Endothelial cell of umbilical vein (primary cell): Measurements from ENCODE around the gene CES4A. TPM values are rescaled to one million over a fixed set of nuclear protein-coding genes. Genes with fewer than 3 reads are reported as not detected.

ENCODE experiments used
- BruUV-seq: library from RNA; stranded (reverse); fragments of 400-500 nt; replicated peaks from 2 replicates; lab custom pipeline; 2021; lab: Mats Ljungman, UMichigan
- CTCF ChIA-PET: fragments of 300-600, 350-600 bp; sonication (Branson Sonifier 250); formaldehyde crosslinking; loops from one replicate; lab custom pipeline; 2021; ENCODE audit warnings: antibody characterized with exemption, inconsistent platforms; lab: Charles Lee
- POLR2A ChIA-PET: fragments of 300-600, 350-600 bp; sonication (Branson Sonifier 250); formaldehyde crosslinking; loops from one replicate; lab custom pipeline; 2021; ENCODE audit warnings: antibody characterized with exemption, inconsistent platforms; lab: Charles Lee
- DNase-seq: peaks from one replicate; pipeline ENCODE4 v3.0.0-alpha.2; 2011; ENCODE audit warnings: low read depth, low spot score
- FAIRE-seq: peaks from 2 replicates; lab custom pipeline; 2011; peaks lifted over from hg19 to GRCh38; lab: Jason Lieb, UNC
- H2AFZ ChIP-seq: 2 replicates; pipeline ENCODE4 v1.6.0; 2012; ENCODE audit warnings: low read depth, low read length, control low read depth, inconsistent platforms
- H3K27ac ChIP-seq: 2 replicates; pipeline ENCODE4 v1.5.1; 2011; ENCODE audit warnings: low read depth, mild to moderate bottlenecking, control low read depth, low read length, moderate library complexity; ENCODE audit not compliant: insufficient read depth
- H3K27me3 ChIP-seq, 2 experiments: 2 replicates each; pipeline versions ENCODE4 v1.6.0 to v1.6.1; 2011; ENCODE audit warnings: low read length in 2 of 2, mixed read lengths in 1 of 2; ENCODE audit not compliant: control insufficient read depth in 2 of 2, insufficient read depth in 2 of 2
- H3K36me3 ChIP-seq, 2 experiments: 2 replicates in 1 of 2; 3 replicates in 1 of 2; pipeline ENCODE4 v1.5.1; 2011; ENCODE audit warnings: low read length in 2 of 2, mild to moderate bottlenecking in 1 of 2, moderate library complexity in 1 of 2; ENCODE audit not compliant: control insufficient read depth in 2 of 2, insufficient read depth in 2 of 2; ENCODE audit errors: extremely low read depth in 1 of 2
- H3K4me1 ChIP-seq: 3 replicates; pipeline ENCODE4 v1.5.1; 2011; ENCODE audit warnings: mild to moderate bottlenecking, low read length; ENCODE audit not compliant: control insufficient read depth, insufficient read depth; ENCODE audit errors: extremely low read depth
- H3K4me2 ChIP-seq: 2 replicates; pipeline ENCODE4 v1.6.1; 2011; ENCODE audit warnings: low read length, control low read depth, mixed read lengths; ENCODE audit not compliant: insufficient read depth
- H3K4me3 ChIP-seq, 3 experiments: fragments of 200-600 bp in 1 of 3; sonication (generic), shearing (Covaris generic) in 1 of 3; replicated peaks in 1 of 3; 2 replicates each; pipeline ENCODE4 v1.5.1; 2011 to 2016; ENCODE audit warnings: control low read depth in 3 of 3, low read length in 3 of 3, mild to moderate bottlenecking in 2 of 3, inconsistent platforms in 1 of 3, low read depth in 1 of 3, moderate library complexity in 1 of 3; ENCODE audit not compliant: insufficient read depth in 1 of 3
- H3K79me2 ChIP-seq: 2 replicates; pipeline ENCODE4 v1.6.0; 2012; ENCODE audit warnings: low read length, inconsistent platforms; ENCODE audit not compliant: control insufficient read depth, insufficient read depth
- H3K9ac ChIP-seq: replicated peaks from 2 replicates; pipeline ENCODE3; 2011; ENCODE audit warnings: low read length, control low read depth; ENCODE audit not compliant: insufficient read depth; ENCODE audit errors: extremely low read depth
- H3K9me1 ChIP-seq: replicated peaks from 3 replicates; pipeline ENCODE4 v1.6.0; 2011; ENCODE audit warnings: mild to moderate bottlenecking, low read length; ENCODE audit not compliant: control insufficient read depth, insufficient read depth; ENCODE audit errors: extremely low read depth
- H3K9me3 ChIP-seq: replicated peaks from 2 replicates; pipeline ENCODE4 v1.5.1; 2012; ENCODE audit warnings: low read length, inconsistent platforms; ENCODE audit not compliant: control insufficient read depth, insufficient read depth
- H4K20me1 ChIP-seq: replicated peaks from 2 replicates; pipeline ENCODE3; 2011; ENCODE audit warnings: mild to moderate bottlenecking, low read length; ENCODE audit not compliant: control insufficient read depth, insufficient read depth; ENCODE audit errors: extremely low read depth
- CTCF ChIP-seq, 2 donors: IDR thresholded peaks; 1 replicate in 1 of 2; 2 replicates in 1 of 2; pipeline ENCODE4 v1.5.1; 2011; ENCODE audit warnings: low read length in 2 of 2, mild to moderate bottlenecking in 2 of 2, moderate library complexity in 2 of 2, control low read depth in 1 of 2, inconsistent platforms in 1 of 2, low read depth in 1 of 2; ENCODE audit not compliant: insufficient read depth in 1 of 2; ENCODE audit errors: extremely low read depth in 1 of 2
- EZH2 ChIP-seq: IDR thresholded peaks from 2 replicates; pipeline ENCODE4 v1.6.1; 2012; ENCODE audit warnings: borderline replicate concordance, low read depth, mild to moderate bottlenecking, moderate library complexity, low read length, inconsistent platforms; ENCODE audit not compliant: severe bottlenecking
- GATA2 ChIP-seq: IDR thresholded peaks from 2 replicates; pipeline ENCODE4 v1.7.0; 2011; ENCODE audit warnings: low read depth, mild to moderate bottlenecking, moderate library complexity, mixed read lengths, low read length; ENCODE audit not compliant: insufficient read length, insufficient read depth
- MAX ChIP-seq: IDR thresholded peaks from 2 replicates; pipeline ENCODE4 v1.6.1; 2011; ENCODE audit not compliant: insufficient read depth, insufficient read length
- POLR2AphosphoS5 ChIP-seq: IDR thresholded peaks from 2 replicates; pipeline ENCODE4 v1.6.1; 2012; ENCODE audit warnings: low read depth, mild to moderate bottlenecking, control low read depth, low read length, moderate library complexity; ENCODE audit not compliant: insufficient read depth
- dilution Hi-C: fragments of 300-500 bp; cut with MboI; formaldehyde crosslinking; loops from one replicate; pipeline ENCODE4 v1.15.0; 2019; ENCODE audit warnings: low sequenced_read_pairs; ENCODE audit not compliant: extremely low pct_ligation_motif_present
- intact Hi-C: fragments of 100-400 bp; cut with micrococcal nuclease; formaldehyde crosslinking; loops from one replicate; pipeline ENCODE4 v1.10.0; 2022
- polyA plus RNA-seq, 4 experiments: library from polyadenylated mRNA; depleted of rRNA in 3 of 4; stranded (reverse) in 3 of 4; unstranded in 1 of 4; fragments of >200 nt; gene quantifications; 2 replicates each; pipeline versions ENCODE4 v1.2.1 to v1.2.3, GENCODE V29; 2011 to 2012; ENCODE audit warnings: missing spikeins in 1 of 4
- total RNA-seq: library from RNA; stranded (reverse); gene quantifications from 2 replicates; pipeline ENCODE4 v1.2.3, GENCODE V29; 2021

CES4A gene
- total and polyA plus RNA-seq, 2 donors (not counting 3 experiments of a cell fraction or from before 2014, with no cell fraction given) = 5.4 to 13.3 TPM

- Histone ChIP-seq H3K79me2 (no peaks in the 10 kb centered on the region), H3K36me3 (no peaks in the 10 kb centered on the region), H3K4me1 (peaks cover 14% of the 10 kb centered on the region), H3K27ac (no peak overlapping the region), H4K20me1 (no peaks in the 10 kb centered on the region), H3K9me1 (no peaks in the 10 kb centered on the region), H3K4me3 (peak overlapping the region; percentile 40 to 57 (median 52)), H2AFZ (peak overlapping the region; percentile 95), H3K4me2 (peak overlapping the region; percentile 69), H3K9me3 (no peaks in the 10 kb centered on the region), H3K27me3 (no peaks in the 10 kb centered on the region), H3K9ac (peak overlapping the region; percentile 8)
- DNase-seq = peak; percentile 31
- FAIRE-seq = peak; percentile 50
- TF ChIP-seq CTCF (IDR thresholded peaks at IDR 0.05; ENCODE audit: extremely low read depth in 1 of 2, insufficient read depth in 1 of 2, low read depth in 1 of 2, low read length in 2 of 2) (no peak), POLR2AphosphoS5 (no peak), GATA2 (no peak), EZH2 (peak; percentile 29), MAX (peak; percentile 21)
- CTCF ChIA-PET = interaction anchor here (0.6 kb wide), 3 partner anchors 28 to 259 kb away, joined by 3 to 4 read pairs (median 3); no protein-coding TSS in a partner anchor
- POLR2A ChIA-PET = no interaction called here
- BruUV-seq = no TSS peak
- intact Hi-C loops = no loop called here
- dilution Hi-C loops = no loop called here
These were observed 12.3 kb downstream of the CES4A start for GRCh38 chr16:67000384-67001351.
